Measurements from ENCODE around the gene UBL3. TPM values are rescaled to one million over a fixed set of nuclear protein-coding genes. Genes with fewer than 3 reads are reported as not detected.

UBL3 gene
- total and polyA plus RNA-seq, 2 of the 8 experiments (the other 6 are each of a cell fraction or from before 2014, with no cell fraction given) = 5.3 to 16.1 TPM

- Histone ChIP-seq H3K4me3 (ENCODE audit: extremely low read depth in 1 of 4, insufficient read depth in 2 of 4, low read depth in 3 of 4, low read length in 4 of 4) (no peak overlapping the region), H2BK120ac (replicated peaks; ENCODE audit: low read depth, low read length) (no peak overlapping the region), H3K4me1 (replicated peaks in 1 of 4; ENCODE audit: control insufficient read depth in 3 of 4, insufficient read depth in 4 of 4, low read length in 3 of 4) (peaks cover 0 to 13% (median 8%) of the 10 kb centered on the region in 4 experiments; a peak in 5 of 7 replicates), H3K14ac (ENCODE audit: insufficient read length) (no peak overlapping the region), H3K36me3 (ENCODE audit: control insufficient read depth in 2 of 4, insufficient read depth in 4 of 4, low read length in 3 of 4) (no peaks in the 10 kb centered on the region), H2BK12ac (ENCODE audit: low read depth, low read length) (no peak overlapping the region), H2AFZ (ENCODE audit: low read length) (no peak overlapping the region), H3K27ac (ENCODE audit: low read depth, low read length) (no peak overlapping the region), H3K4ac (replicated peaks; ENCODE audit: insufficient read length, low read depth, low read length) (no peak overlapping the region), H2BK15ac (ENCODE audit: low read length) (no peak overlapping the region), H4K5ac (ENCODE audit: insufficient read length, low read depth, low read length) (no peak overlapping the region), H4K20me1 (replicated peaks in 1 of 2; ENCODE audit: control insufficient read depth in 1 of 2, insufficient read depth in 2 of 2, low read length in 2 of 2) (no peaks in the 10 kb centered on the region), H4K91ac (replicated peaks; ENCODE audit: insufficient read length, low read length) (no peak overlapping the region), H3K4me2 (ENCODE audit: insufficient read depth in 1 of 2, low read depth in 2 of 2, low read length in 2 of 2) (no peak overlapping the region), H3K9me3 (ENCODE audit: insufficient read depth in 2 of 2, low read depth in 1 of 2, low read length in 1 of 2) (no peaks in the 10 kb centered on the region), H3K23ac (ENCODE audit: insufficient read length) (no peak overlapping the region), H3K79me1 (ENCODE audit: low read depth, low read length) (no peaks in the 10 kb centered on the region), H3K9ac (replicated peaks in 1 of 4; ENCODE audit: extremely low read depth in 1 of 4, low read depth in 3 of 4, low read length in 3 of 4) (no peak overlapping the region), H3K79me2 (ENCODE audit: control insufficient read depth in 1 of 2, insufficient read depth in 2 of 2, low read length in 2 of 2) (no peaks in the 10 kb centered on the region), H4K8ac (ENCODE audit: extremely low read depth, insufficient read depth, low read length) (no peak overlapping the region), H2BK5ac (ENCODE audit: low read depth, low read length) (no peak overlapping the region), H3K27me3 (replicated peaks in 1 of 4; ENCODE audit: control insufficient read depth in 3 of 4, extremely low read depth in 1 of 4, insufficient read depth in 3 of 4, low read length in 3 of 4) (no peaks in the 10 kb centered on the region), H2AK5ac (ENCODE audit: low read depth, low read length) (no peak overlapping the region), H2BK20ac (ENCODE audit: low read length) (no peak overlapping the region), H3K56ac (replicated peaks; ENCODE audit: insufficient read length, low read depth, low read length) (no peak overlapping the region), H3K18ac (ENCODE audit: extremely low read depth, low read length) (no peak overlapping the region), H3K23me2 (ENCODE audit: low read depth, low read length) (no peaks in the 10 kb centered on the region)
- ChIA-PET POLR2A (ENCODE audit: partially characterized antibody) (no interaction called here), CTCF (ENCODE audit: partially characterized antibody) (interaction anchor here (1.0 to 1.2 kb wide), 2 partner anchors 37 to 62 kb away, joined by 3 to 6 read pairs; no protein-coding TSS in a partner anchor)
- 76% methylated on average over 5 of the region's 5 CpGs; no CpG with 5 or more reads in 1 of the 2 experiments for WGBS, 2 experiments (ENCODE audit: extremely low coverage in 1 of 2, insufficient coverage in 1 of 2, insufficient read length in 1 of 2, insufficient replicate concordance in 2 of 2, low coverage in 1 of 2, low lambda C conversion rate in 2 of 2, missing lambda C conversion rate in 1 of 2)
- no peak for DNase-seq (ENCODE audit: low read depth in 1 of 2, low spot score in 2 of 2)
- no peak for FAIRE-seq
- TF ChIP-seq SP1 (IDR thresholded peaks at IDR 0.05; ENCODE audit: low read depth, low read length) (no peak), PHF8 (conservative IDR thresholded peaks at IDR 0.05; ENCODE audit: low read depth, low read length) (no peak), JUN (IDR thresholded peaks at IDR 0.05; ENCODE audit: low read depth, low read length) (no peak), POLR2AphosphoS5 (IDR thresholded peaks at IDR 0.05; ENCODE audit: low read depth, low read length) (no peak), RNF2 (IDR thresholded peaks at IDR 0.05; ENCODE audit: borderline replicate concordance, low read depth, low read length, missing control alignments, poor library complexity, severe bottlenecking) (no peak), ZNF274 (IDR thresholded peaks at IDR 0.05; ENCODE audit: borderline replicate concordance, extremely low read depth, low read length) (no peak), SIN3A (conservative IDR thresholded peaks at IDR 0.05 in 1 of 2, IDR thresholded peaks at IDR 0.05 in 1 of 2; ENCODE audit: low read depth in 1 of 2, low read length in 2 of 2) (no peak), ATF3 (IDR thresholded peaks at IDR 0.05; ENCODE audit: insufficient read depth, low read depth, low read length) (no peak), MAX (IDR thresholded peaks at IDR 0.05) (no peak), TAF1 (IDR thresholded peaks at IDR 0.05; ENCODE audit: low read depth, low read length) (no peak), MAFK (IDR thresholded peaks at IDR 0.05; ENCODE audit: low read depth, low read length) (no peak), RXRA (IDR thresholded peaks at IDR 0.05; ENCODE audit: insufficient read depth, low read depth, low read length) (no peak), E2F6 (IDR thresholded peaks at IDR 0.05) (no peak)
Observed at GRCh38 chr13:29887686-29888085, 37.3 kb upstream of the UBL3 start.
